Fibroblast of lung (primary cell): ENCODE measurements around the gene TMEM171. TPM values are rescaled to one million over a fixed set of nuclear protein-coding genes. Genes with fewer than 3 reads are reported as not detected.

Experiments
- DNase-seq, 2 donors: peaks; one replicate each; pipeline versions ENCODE4 v3.0.0 to v3.0.0-alpha.2; 2010; ENCODE audit warnings: low read depth in 2 of 2
- H2AFZ ChIP-seq: 2 replicates; pipeline ENCODE4 v1.5.1; 2012; ENCODE audit warnings: low read length, control low read depth, inconsistent platforms
- H3K27ac ChIP-seq: 2 replicates; pipeline ENCODE4 v1.5.1; 2011; ENCODE audit warnings: low read length, control low read depth; ENCODE audit not compliant: insufficient read depth
- H3K27me3 ChIP-seq: 2 replicates; pipeline ENCODE4 v1.5.1; 2011; ENCODE audit warnings: mild to moderate bottlenecking, low read length; ENCODE audit not compliant: control insufficient read depth, insufficient read depth
- H3K36me3 ChIP-seq: 2 replicates; pipeline ENCODE4 v1.5.1; 2011; ENCODE audit warnings: low read length; ENCODE audit not compliant: control insufficient read depth, insufficient read depth
- H3K4me1 ChIP-seq: 2 replicates; pipeline ENCODE4 v1.5.1; 2011; ENCODE audit warnings: low read length; ENCODE audit not compliant: control insufficient read depth, insufficient read depth; ENCODE audit errors: extremely low read depth
- H3K4me2 ChIP-seq: 2 replicates; pipeline ENCODE4 v1.5.1; 2011; ENCODE audit warnings: low read length, control low read depth; ENCODE audit not compliant: insufficient read depth; ENCODE audit errors: extremely low read depth
- H3K4me3 ChIP-seq, 4 experiments: fragments of 200-600 bp in 1 of 4; sonication (generic) in 1 of 4; replicated peaks in 1 of 4; 2 replicates each; pipeline ENCODE4 v1.5.1; 2011 to 2016; ENCODE audit warnings: low read length in 4 of 4, low read depth in 3 of 4, mild to moderate bottlenecking in 3 of 4, control low read depth in 2 of 4, inconsistent platforms in 1 of 4, mixed read lengths in 1 of 4; ENCODE audit not compliant: insufficient read depth in 1 of 4; ENCODE audit errors: control extremely low read depth in 1 of 4
- H3K79me2 ChIP-seq: 2 replicates; pipeline ENCODE4 v1.5.1; 2012; ENCODE audit warnings: mild to moderate bottlenecking, low read length, inconsistent platforms; ENCODE audit not compliant: control insufficient read depth, insufficient read depth
- H3K9ac ChIP-seq: 2 replicates; pipeline ENCODE4 v1.5.1; 2011; ENCODE audit warnings: mild to moderate bottlenecking, low read length, control low read depth; ENCODE audit not compliant: insufficient read depth
- H3K9me3 ChIP-seq: 2 replicates; pipeline ENCODE4 v1.5.1; 2012; ENCODE audit warnings: low read depth, low read length; ENCODE audit not compliant: control insufficient read depth, insufficient read depth
- H4K20me1 ChIP-seq: 2 replicates; pipeline ENCODE4 v1.5.1; 2011; ENCODE audit warnings: low read length; ENCODE audit not compliant: control insufficient read depth, insufficient read depth; ENCODE audit errors: extremely low read depth
- EZH2 ChIP-seq: IDR thresholded peaks from 2 replicates; pipeline ENCODE4 v1.5.1; 2012; ENCODE audit warnings: low read length, control low read depth, mild to moderate bottlenecking; ENCODE audit errors: missing control alignments
- polyA plus RNA-seq, 2 donors: library from polyadenylated mRNA; depleted of rRNA in 1 of 2; stranded (reverse) in 1 of 2; unstranded in 1 of 2; fragments of >200 nt; gene quantifications; 2 replicates each; pipeline ENCODE4 v1.2.1, GENCODE V29; 2011 to 2012; ENCODE audit warnings: missing spikeins in 1 of 2
- total RNA-seq: library from RNA; depleted of rRNA; stranded (reverse); fragments of >200 nt; gene quantifications from 2 replicates; pipeline ENCODE4 v1.2.1, GENCODE V29; 2014
- TF ChIP-seq, protein P1 (sequence below), 2 donors: IDR thresholded peaks in 1 of 2; conservative IDR thresholded peaks in 1 of 2; 1 replicate in 1 of 2; 2 replicates in 1 of 2; pipeline ENCODE4 v1.5.1; 2011 to 2012; ENCODE audit warnings: low read length in 2 of 2, control low read depth in 1 of 2, inconsistent platforms in 1 of 2, low read depth in 1 of 2, mild to moderate bottlenecking in 1 of 2

TMEM171 gene
- total and polyA plus RNA-seq, 2 donors (not counting 1 experiment from before 2014, with no cell fraction given), result 0.83 to 5.8 TPM

DNA sequence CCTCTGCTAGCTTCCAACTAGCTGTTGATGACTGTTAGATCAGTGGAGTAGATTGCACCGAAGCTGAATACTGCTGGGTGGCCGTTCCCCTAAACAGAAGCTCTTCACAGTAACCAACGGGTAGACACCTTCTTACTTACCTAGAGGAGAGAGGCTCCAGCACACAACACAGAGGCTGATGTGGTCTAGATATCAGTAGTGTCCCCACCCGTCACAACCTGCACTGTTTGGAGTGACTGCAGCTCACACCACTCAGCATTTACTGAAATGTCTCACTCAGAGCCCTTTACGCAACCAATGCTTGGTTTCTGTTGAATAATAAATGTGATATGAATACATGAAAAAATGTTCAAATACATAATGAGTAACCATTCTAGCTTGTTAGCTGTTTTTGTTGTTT is 57.9 kb downstream of the TMEM171 start:
- Histone ChIP-seq H3K4me3 (no peak overlapping the region), H3K27me3 (peaks cover 20% of the 10 kb centered on the region), H3K4me2 (no peak overlapping the region), H3K36me3 (no peaks in the 10 kb centered on the region), H3K4me1 (no peaks in the 10 kb centered on the region), H3K79me2 (no peaks in the 10 kb centered on the region), H3K9ac (no peak overlapping the region), H3K27ac (no peak overlapping the region), H3K9me3 (no peaks in the 10 kb centered on the region), H2AFZ (no peak overlapping the region), H4K20me1 (no peaks in the 10 kb centered on the region)
- TF ChIP-seq EZH2, result no peak
- TF ChIP-seq, protein P1, sequence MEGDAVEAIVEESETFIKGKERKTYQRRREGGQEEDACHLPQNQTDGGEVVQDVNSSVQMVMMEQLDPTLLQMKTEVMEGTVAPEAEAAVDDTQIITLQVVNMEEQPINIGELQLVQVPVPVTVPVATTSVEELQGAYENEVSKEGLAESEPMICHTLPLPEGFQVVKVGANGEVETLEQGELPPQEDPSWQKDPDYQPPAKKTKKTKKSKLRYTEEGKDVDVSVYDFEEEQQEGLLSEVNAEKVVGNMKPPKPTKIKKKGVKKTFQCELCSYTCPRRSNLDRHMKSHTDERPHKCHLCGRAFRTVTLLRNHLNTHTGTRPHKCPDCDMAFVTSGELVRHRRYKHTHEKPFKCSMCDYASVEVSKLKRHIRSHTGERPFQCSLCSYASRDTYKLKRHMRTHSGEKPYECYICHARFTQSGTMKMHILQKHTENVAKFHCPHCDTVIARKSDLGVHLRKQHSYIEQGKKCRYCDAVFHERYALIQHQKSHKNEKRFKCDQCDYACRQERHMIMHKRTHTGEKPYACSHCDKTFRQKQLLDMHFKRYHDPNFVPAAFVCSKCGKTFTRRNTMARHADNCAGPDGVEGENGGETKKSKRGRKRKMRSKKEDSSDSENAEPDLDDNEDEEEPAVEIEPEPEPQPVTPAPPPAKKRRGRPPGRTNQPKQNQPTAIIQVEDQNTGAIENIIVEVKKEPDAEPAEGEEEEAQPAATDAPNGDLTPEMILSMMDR (conservative IDR thresholded peaks at IDR 0.05 in 1 of 2, IDR thresholded peaks at IDR 0.05 in 1 of 2; ENCODE audit: low read depth in 1 of 2, low read length in 2 of 2), result no peak
- DNase-seq, result no peak

GRCh38 chr5:73179730-73180129 is 59.4 kb downstream of the TMEM171 start:
- no peaks in the 10 kb centered on the region for H3K79me2 ChIP-seq
- H3K36me3 ChIP-seq, result no peaks in the 10 kb centered on the region
- no peak overlapping the region for H3K4me3 ChIP-seq
- no peak overlapping the region for H2AFZ ChIP-seq
- H3K9ac ChIP-seq, result no peak overlapping the region
- no peak overlapping the region for H3K27ac ChIP-seq
- DNase-seq, result no peak
- H4K20me1 ChIP-seq, result no peaks in the 10 kb centered on the region
- no peak for TF ChIP-seq EZH2
- TF ChIP-seq, protein P1 (conservative IDR thresholded peaks at IDR 0.05 in 1 of 2, IDR thresholded peaks at IDR 0.05 in 1 of 2; ENCODE audit: low read depth in 1 of 2, low read length in 2 of 2), result no peak
- peaks cover 15% of the 10 kb centered on the region for H3K27me3 ChIP-seq
- H3K4me2 ChIP-seq, result no peak overlapping the region
- no peaks in the 10 kb centered on the region for H3K4me1 ChIP-seq
- no peaks in the 10 kb centered on the region for H3K9me3 ChIP-seq

GRCh38 chr5:73180566-73180965 is 60.2 kb downstream of the TMEM171 start:
- TF ChIP-seq, protein P1 (conservative IDR thresholded peaks at IDR 0.05 in 1 of 2, IDR thresholded peaks at IDR 0.05 in 1 of 2; ENCODE audit: low read depth in 1 of 2, low read length in 2 of 2), result no peak
- TF ChIP-seq EZH2, result no peak
- no peaks in the 10 kb centered on the region for H3K36me3 ChIP-seq
- H3K9ac ChIP-seq, result no peak overlapping the region
- no peak overlapping the region for H3K4me3 ChIP-seq
- no peaks in the 10 kb centered on the region for H3K79me2 ChIP-seq
- no peak overlapping the region for H3K4me2 ChIP-seq
- H3K27ac ChIP-seq, result no peak overlapping the region
- no peaks in the 10 kb centered on the region for H3K4me1 ChIP-seq
- H2AFZ ChIP-seq, result no peak overlapping the region
- H4K20me1 ChIP-seq, result no peaks in the 10 kb centered on the region
- no peaks in the 10 kb centered on the region for H3K9me3 ChIP-seq
- peaks cover 15% of the 10 kb centered on the region for H3K27me3 ChIP-seq
- peak in 1 of 2 donors; percentile 81 for DNase-seq

Other genes starting within 250 kb of the TMEM171 start
- 19.2 and 19.5 TPM in 2 replicates for gene FCHO2, start 164.5 kb upstream of the TMEM171 start, total RNA-seq
- gene FCHO2, start 164.5 kb upstream of the TMEM171 start, polyA plus RNA-seq, result 10.2 and 11.3 TPM in 2 replicates
- not detected in 2 replicates for gene TMEM174, start 52.6 kb downstream of the TMEM171 start, total RNA-seq
- not detected in 2 replicates for gene TMEM174, start 52.6 kb downstream of the TMEM171 start, polyA plus RNA-seq